ENCODE measurements around the gene NPAS3. TPM values are rescaled to one million over a fixed set of nuclear protein-coding genes. Genes with fewer than 3 reads are reported as not detected.

The NPAS3 gene
- total and polyA plus RNA-seq, 2 of the 13 experiments (the other 11 are each of a cell fraction or from before 2014, with no cell fraction given), result not detected

DNA sequence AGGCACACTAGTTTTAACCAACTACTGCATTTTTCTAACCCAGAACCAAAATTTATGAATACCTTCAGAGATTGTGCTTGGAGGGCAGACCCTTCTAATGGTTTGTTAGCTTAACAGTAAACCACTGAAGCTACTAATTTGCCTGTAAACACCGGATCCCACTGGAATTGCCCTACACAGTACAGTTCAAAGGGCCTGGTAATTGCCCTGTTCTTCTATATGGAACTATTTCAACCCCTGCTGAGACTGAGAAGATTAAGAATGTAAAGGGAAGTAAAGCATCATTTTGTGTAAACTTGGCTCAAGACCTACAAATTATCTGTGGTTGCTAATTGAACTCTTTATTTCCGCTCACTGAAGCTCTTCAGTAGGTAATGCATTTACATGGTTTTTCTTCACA, 468.1 kb downstream of the NPAS3 start:
- Histone ChIP-seq H3K4me1 (ENCODE audit: insufficient read depth, low read length) (no peaks in the 10 kb centered on the region), H3K27me3 (ENCODE audit: control insufficient read depth in 1 of 2, insufficient read depth in 2 of 2, low read length in 2 of 2) (no peaks in the 10 kb centered on the region), H3K9ac (ENCODE audit: insufficient read depth, low read depth, low read length) (no peak overlapping the region), H3K4me2 (ENCODE audit: low read depth, low read length) (no peak overlapping the region), H4K20me1 (ENCODE audit: insufficient read depth, low read length) (no peaks in the 10 kb centered on the region), H3K4me3 (replicated peaks in 1 of 3; ENCODE audit: insufficient read depth in 1 of 3, low read depth in 2 of 3, low read length in 3 of 3) (no peak overlapping the region), H3K36me3 (replicated peaks in 1 of 2; ENCODE audit: control insufficient read depth in 1 of 2, insufficient read depth in 2 of 2, low read length in 2 of 2) (no peaks in the 10 kb centered on the region), H3K27ac (ENCODE audit: extremely low read length, insufficient read depth, low read length) (no peak overlapping the region), H2AFZ (ENCODE audit: low read length) (no peak overlapping the region), H3K79me2 (ENCODE audit: insufficient read depth, low read length) (no peaks in the 10 kb centered on the region), H3K9me3 (ENCODE audit: low read length) (peaks cover 81% of the 10 kb centered on the region)
- in situ Hi-C loops (cut with HindIII; ENCODE audit: extremely low pct_ligation_motif_present, low pct_unique_long_range_greater_than_20kb), result no loop called here
- POLR2A ChIA-PET, result no interaction called here
- 4% methylated on average over 2 of the region's 2 CpGs for WGBS (ENCODE audit: low lambda C conversion rate)
- no peak for FAIRE-seq
- ATAC-seq, result no peak
- DNase-seq (ENCODE audit: low spot score), result no peak
- intact Hi-C loops (cut with micrococcal nuclease; ENCODE audit: unreplicated experiment), result no loop called here
- CTCF ChIA-PET (ENCODE audit: low intra/inter-chr PET ratio, low total read pairs), result no interaction called here
- BruUV-seq (replicated peaks), result no TSS peak
- TF ChIP-seq ZMYM3 (CRISPR knock-in tag; IDR thresholded peaks at IDR 0.05) (no peak), NFATC3 (CRISPR knock-in tag; IDR thresholded peaks at IDR 0.05) (no peak), ZNF83 (CRISPR knock-in tag; IDR thresholded peaks at IDR 0.05; ENCODE audit: borderline replicate concordance) (no peak), ZNF335 (CRISPR knock-in tag; IDR thresholded peaks at IDR 0.05) (no peak), ZNF557 (CRISPR knock-in tag; IDR thresholded peaks at IDR 0.05) (no peak), ESRRA (CRISPR knock-in tag; IDR thresholded peaks at IDR 0.05; ENCODE audit: low read depth) (no peak), NONO (IDR thresholded peaks at IDR 0.05) (no peak), NONO (CRISPR knock-in tag; conservative IDR thresholded peaks at IDR 0.05) (no peak), RXRB (CRISPR knock-in tag; IDR thresholded peaks at IDR 0.05; ENCODE audit: borderline replicate concordance) (no peak), MAZ (IDR thresholded peaks at IDR 0.05; ENCODE audit: borderline replicate concordance, low read depth, low read length) (no peak), MAZ (CRISPR knock-in tag; IDR thresholded peaks at IDR 0.05; ENCODE audit: low read depth) (no peak)
- TF ChIP-seq, protein P1, sequence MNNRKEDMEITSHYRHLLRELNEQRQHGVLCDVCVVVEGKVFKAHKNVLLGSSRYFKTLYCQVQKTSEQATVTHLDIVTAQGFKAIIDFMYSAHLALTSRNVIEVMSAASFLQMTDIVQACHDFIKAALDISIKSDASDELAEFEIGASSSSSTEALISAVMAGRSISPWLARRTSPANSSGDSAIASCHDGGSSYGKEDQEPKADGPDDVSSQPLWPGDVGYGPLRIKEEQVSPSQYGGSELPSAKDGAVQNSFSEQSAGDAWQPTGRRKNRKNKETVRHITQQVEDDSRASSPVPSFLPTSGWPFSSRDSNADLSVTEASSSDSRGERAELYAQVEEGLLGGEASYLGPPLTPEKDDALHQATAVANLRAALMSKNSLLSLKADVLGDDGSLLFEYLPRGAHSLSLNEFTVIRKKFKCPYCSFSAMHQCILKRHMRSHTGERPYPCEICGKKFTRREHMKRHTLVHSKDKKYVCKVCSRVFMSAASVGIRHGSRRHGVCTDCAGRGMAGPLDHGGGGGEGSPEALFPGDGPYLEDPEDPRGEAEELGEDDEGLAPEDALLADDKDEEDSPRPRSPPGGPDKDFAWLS (CRISPR knock-in tag; IDR thresholded peaks at IDR 0.05; ENCODE audit: borderline replicate concordance), result no peak
- TF ChIP-seq, protein P2, sequence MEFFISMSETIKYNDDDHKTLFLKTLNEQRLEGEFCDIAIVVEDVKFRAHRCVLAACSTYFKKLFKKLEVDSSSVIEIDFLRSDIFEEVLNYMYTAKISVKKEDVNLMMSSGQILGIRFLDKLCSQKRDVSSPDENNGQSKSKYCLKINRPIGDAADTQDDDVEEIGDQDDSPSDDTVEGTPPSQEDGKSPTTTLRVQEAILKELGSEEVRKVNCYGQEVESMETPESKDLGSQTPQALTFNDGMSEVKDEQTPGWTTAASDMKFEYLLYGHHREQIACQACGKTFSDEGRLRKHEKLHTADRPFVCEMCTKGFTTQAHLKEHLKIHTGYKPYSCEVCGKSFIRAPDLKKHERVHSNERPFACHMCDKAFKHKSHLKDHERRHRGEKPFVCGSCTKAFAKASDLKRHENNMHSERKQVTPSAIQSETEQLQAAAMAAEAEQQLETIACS (CRISPR knock-in tag; IDR thresholded peaks at IDR 0.05), result no peak
- TF ChIP-seq, protein P3, sequence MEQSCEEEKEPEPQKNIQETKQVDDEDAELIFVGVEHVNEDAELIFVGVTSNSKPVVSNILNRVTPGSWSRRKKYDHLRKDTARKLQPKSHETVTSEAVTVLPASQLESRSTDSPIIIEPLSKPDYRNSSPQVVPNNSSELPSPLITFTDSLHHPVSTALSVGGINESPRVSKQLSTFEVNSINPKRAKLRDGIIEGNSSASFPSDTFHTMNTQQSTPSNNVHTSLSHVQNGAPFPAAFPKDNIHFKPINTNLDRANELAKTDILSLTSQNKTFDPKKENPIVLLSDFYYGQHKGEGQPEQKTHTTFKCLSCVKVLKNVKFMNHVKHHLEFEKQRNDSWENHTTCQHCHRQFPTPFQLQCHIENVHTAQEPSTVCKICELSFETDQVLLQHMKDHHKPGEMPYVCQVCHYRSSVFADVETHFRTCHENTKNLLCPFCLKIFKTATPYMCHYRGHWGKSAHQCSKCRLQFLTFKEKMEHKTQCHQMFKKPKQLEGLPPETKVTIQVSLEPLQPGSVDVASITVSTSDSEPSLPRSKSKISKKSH (CRISPR knock-in tag; IDR thresholded peaks at IDR 0.05; ENCODE audit: borderline replicate concordance), result no peak
- TF ChIP-seq, protein P4, sequence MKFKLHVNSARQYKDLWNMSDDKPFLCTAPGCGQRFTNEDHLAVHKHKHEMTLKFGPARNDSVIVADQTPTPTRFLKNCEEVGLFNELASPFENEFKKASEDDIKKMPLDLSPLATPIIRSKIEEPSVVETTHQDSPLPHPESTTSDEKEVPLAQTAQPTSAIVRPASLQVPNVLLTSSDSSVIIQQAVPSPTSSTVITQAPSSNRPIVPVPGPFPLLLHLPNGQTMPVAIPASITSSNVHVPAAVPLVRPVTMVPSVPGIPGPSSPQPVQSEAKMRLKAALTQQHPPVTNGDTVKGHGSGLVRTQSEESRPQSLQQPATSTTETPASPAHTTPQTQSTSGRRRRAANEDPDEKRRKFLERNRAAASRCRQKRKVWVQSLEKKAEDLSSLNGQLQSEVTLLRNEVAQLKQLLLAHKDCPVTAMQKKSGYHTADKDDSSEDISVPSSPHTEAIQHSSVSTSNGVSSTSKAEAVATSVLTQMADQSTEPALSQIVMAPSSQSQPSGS (CRISPR knock-in tag; IDR thresholded peaks at IDR 0.05), result no peak
- TF ChIP-seq, protein P5, sequence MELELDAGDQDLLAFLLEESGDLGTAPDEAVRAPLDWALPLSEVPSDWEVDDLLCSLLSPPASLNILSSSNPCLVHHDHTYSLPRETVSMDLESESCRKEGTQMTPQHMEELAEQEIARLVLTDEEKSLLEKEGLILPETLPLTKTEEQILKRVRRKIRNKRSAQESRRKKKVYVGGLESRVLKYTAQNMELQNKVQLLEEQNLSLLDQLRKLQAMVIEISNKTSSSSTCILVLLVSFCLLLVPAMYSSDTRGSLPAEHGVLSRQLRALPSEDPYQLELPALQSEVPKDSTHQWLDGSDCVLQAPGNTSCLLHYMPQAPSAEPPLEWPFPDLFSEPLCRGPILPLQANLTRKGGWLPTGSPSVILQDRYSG (CRISPR knock-in tag; IDR thresholded peaks at IDR 0.05), result no peak

Data from HepG2 (cell line).